B cell (primary cell): ENCODE data around the gene PTX4. TPM values are rescaled to one million over a fixed set of nuclear protein-coding genes. Genes with fewer than 3 reads are reported as not detected.

Experiments used
- ATAC-seq: fragments of 200-7000 bp; cut with Tn5 transposase; one replicate; pipeline ENCODE4 v1.10.0; 2021; ENCODE audit warnings: low read depth, mild to moderate bottlenecking, moderate number of reproducible peaks, moderate library complexity
- CTCF ChIA-PET: fragments of 350-600 bp; sonication (Branson Sonifier 250); formaldehyde crosslinking; loops from one replicate; lab custom pipeline; 2021; ENCODE audit warnings: antibody characterized with exemption, inconsistent platforms; lab: Charles Lee
- POLR2A ChIA-PET: fragments of 350-600 bp; sonication (Branson Sonifier 250); formaldehyde crosslinking; loops from one replicate; lab custom pipeline; 2021; ENCODE audit warnings: antibody characterized with exemption; lab: Charles Lee
- DNase-seq: peaks from one replicate; pipeline ENCODE4 v3.0.0; 2013
- H2AFZ ChIP-seq: 2 replicates; pipeline ENCODE4 v1.6.1; 2012; ENCODE audit warnings: mild to moderate bottlenecking, low read depth, low read length; ENCODE audit not compliant: insufficient read depth, poor library complexity, severe bottlenecking
- H3K27ac ChIP-seq, 2 donors: 1 replicate in 1 of 2; 2 replicates in 1 of 2; pipeline ENCODE4 v1.5.1; 2012 to 2013; ENCODE audit warnings: low read length in 2 of 2, mild to moderate bottlenecking in 2 of 2, moderate library complexity in 1 of 2
- H3K27me3 ChIP-seq, 4 experiments: fragments of 200-600 bp in 1 of 4; sonication (generic) in 1 of 4; replicated peaks in 1 of 4; 1 replicate in 2 of 4; 2 replicates in 2 of 4; pipeline versions ENCODE4 v1.6.1 to v1.7.0; 2013 to 2016; ENCODE audit warnings: low read length in 3 of 4, mild to moderate bottlenecking in 2 of 4, mixed read lengths in 1 of 4, moderate library complexity in 1 of 4; ENCODE audit not compliant: insufficient read depth in 4 of 4, control insufficient read depth in 3 of 4; ENCODE audit errors: control extremely low read depth in 1 of 4
- H3K36me3 ChIP-seq, 2 experiments: replicated peaks in 1 of 2; 1 replicate in 1 of 2; 2 replicates in 1 of 2; pipeline versions ENCODE4 v1.6.1 to v1.7.1; 2013; ENCODE audit warnings: low read length in 1 of 2; ENCODE audit not compliant: insufficient read depth in 2 of 2, control insufficient read depth in 1 of 2; ENCODE audit errors: control extremely low read depth in 1 of 2, extremely low read depth in 1 of 2
- H3K4me1 ChIP-seq, 2 donors: fragments of 200-600 bp in 1 of 2; sonication (generic) in 1 of 2; 1 replicate in 1 of 2; 2 replicates in 1 of 2; pipeline versions ENCODE4 v1.5.1 to v1.6.1; 2013 to 2017; ENCODE audit warnings: low read length in 2 of 2; ENCODE audit not compliant: control insufficient read depth in 2 of 2, insufficient read depth in 2 of 2
- H3K4me2 ChIP-seq: replicated peaks from 2 replicates; pipeline ENCODE3; 2012; ENCODE audit warnings: mild to moderate bottlenecking, low read depth, low read length; ENCODE audit not compliant: poor library complexity, severe bottlenecking
- H3K4me3 ChIP-seq, 5 experiments: fragments of 200-600 bp in 1 of 5; sonication (generic) in 1 of 5; 1 replicate in 3 of 5; 2 replicates in 2 of 5; pipeline versions ENCODE4 v1.5.1 to v1.7.0; 2011 to 2016; ENCODE audit warnings: low read length in 4 of 5, mild to moderate bottlenecking in 4 of 5, low read depth in 2 of 5, control low read depth in 1 of 5, moderate library complexity in 1 of 5; ENCODE audit not compliant: insufficient read depth in 1 of 5; ENCODE audit errors: control extremely low read depth in 1 of 5, extremely low read depth in 1 of 5
- H3K79me2 ChIP-seq: fragments of 200-600 bp; sonication (generic); one replicate; pipeline ENCODE4 v1.6.0; 2016; ENCODE audit warnings: low read length; ENCODE audit not compliant: control insufficient read depth, insufficient read depth
- H3K9ac ChIP-seq: fragments of 200-600 bp; sonication (generic); 2 replicates; pipeline ENCODE4 v1.6.1; 2017; ENCODE audit warnings: mild to moderate bottlenecking, low read length, moderate library complexity
- H3K9me3 ChIP-seq, 3 donors: one replicate each; pipeline versions ENCODE4 v1.6.1 to v1.7.1; 2013; ENCODE audit warnings: low read length in 2 of 3; ENCODE audit not compliant: control insufficient read depth in 2 of 3, insufficient read depth in 1 of 3; ENCODE audit errors: control extremely low read depth in 1 of 3
- H4K20me1 ChIP-seq: 2 replicates; pipeline ENCODE4 v1.6.0; 2012; ENCODE audit warnings: mild to moderate bottlenecking, low read length; ENCODE audit not compliant: insufficient read depth, control insufficient read depth, poor library complexity, severe bottlenecking
- H3K27ac Mint-ChIP-seq: one replicate; pipeline ENCODE4 v1.8.0; 2021; ENCODE audit warnings: mixed read lengths
- H3K27me3 Mint-ChIP-seq: one replicate; pipeline ENCODE4 v1.8.0; 2021; ENCODE audit warnings: mixed read lengths
- H3K4me1 Mint-ChIP-seq: one replicate; pipeline ENCODE4 v1.8.0; 2021; ENCODE audit warnings: mixed read lengths
- H3K4me3 Mint-ChIP-seq: one replicate; pipeline ENCODE4 v1.8.0; 2021; ENCODE audit warnings: mixed read lengths
- H3K9me3 Mint-ChIP-seq: one replicate; pipeline ENCODE4 v1.8.0; 2022; ENCODE audit warnings: mixed read lengths; ENCODE audit not compliant: insufficient read depth
- EZH2 ChIP-seq: IDR thresholded peaks from 2 replicates; pipeline ENCODE4 v1.6.1; 2012; ENCODE audit warnings: borderline replicate concordance, low read depth, mild to moderate bottlenecking, moderate library complexity, low read length; ENCODE audit not compliant: insufficient read depth, poor library complexity, severe bottlenecking
- WGBS: methylation state at CpG from one replicate; pipeline ENCODE4 v1.1.5; 2013; ENCODE audit warnings: missing lambda C conversion rate; ENCODE audit not compliant: insufficient coverage; 5-methylcytosine and 5-hydroxymethylcytosine counted together
- intact Hi-C: fragments of 100-400 bp; cut with micrococcal nuclease; formaldehyde crosslinking; loops from one replicate; pipeline ENCODE4 v1.10.0; 2022
- polyA plus RNA-seq: library from polyadenylated mRNA; depleted of rRNA; stranded (reverse); fragments of >200 nt; gene quantifications from 2 replicates; pipeline ENCODE4 v1.2.3, GENCODE V29; 2012
- total RNA-seq, 2 donors: library from RNA; stranded (reverse); fragments of 120-200 nt in 1 of 2; gene quantifications; 1 replicate in 1 of 2; 2 replicates in 1 of 2; pipeline versions ENCODE4 v1.2.3 to v1.2.4, GENCODE V29; 2013 to 2022
- TF ChIP-seq, protein P1 (sequence below): fragments of 200-600 bp; IDR thresholded peaks from one replicate; pipeline ENCODE4 v1.8.0; 2022; ENCODE audit warnings: antibody characterized with exemption, mild to moderate bottlenecking

PTX4 gene
- total and polyA plus RNA-seq, 2 donors (not counting 1 experiment from before 2014, with no cell fraction given): 0.33 TPM; not detected in 1

DNA sequence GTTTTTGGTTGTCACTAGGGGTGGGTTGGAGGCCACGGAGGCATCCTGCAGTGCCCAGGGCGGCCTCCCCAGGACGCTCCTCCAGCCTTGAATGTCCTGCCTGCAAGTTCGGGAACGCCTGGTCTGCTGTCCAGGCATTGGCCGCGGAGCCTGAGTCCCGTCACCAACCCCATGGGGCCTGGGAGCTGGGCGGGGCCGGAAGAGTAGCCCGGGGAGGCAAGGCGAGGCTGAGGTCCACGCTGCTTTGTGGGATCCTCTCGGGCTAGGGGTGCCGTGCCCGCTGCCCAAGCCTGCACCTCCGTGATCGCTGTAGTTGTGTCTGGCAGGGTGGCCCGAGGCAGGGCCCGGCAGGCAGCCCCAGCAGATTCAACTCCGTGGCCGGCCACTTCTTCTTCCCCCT, 17.2 kb upstream of the PTX4 start:
- Histone ChIP-seq H3K9me3 (peaks cover 0 to 6% (median 0%) of the 10 kb centered on the region in 3 donors), H3K79me2 (peaks cover 8% of the 10 kb centered on the region), H4K20me1 (peaks cover 5% of the 10 kb centered on the region), H3K27ac (no peak overlapping the region), H3K4me3 (no peak overlapping the region), H2AFZ (no peak overlapping the region), H3K36me3 (peaks cover 0 to 47% of the 10 kb centered on the region in 2 experiments), H3K4me1 (no peaks in the 10 kb centered on the region), H3K4me2 (no peak overlapping the region), H3K27me3 (no peaks in the 10 kb centered on the region), H3K9ac (no peak overlapping the region)
- H3K27me3 Mint-ChIP-seq: no peaks in the 10 kb centered on the region
- 95% methylated on average over 20 of the region's 22 CpGs for WGBS
- no peaks in the 10 kb centered on the region for H3K4me1 Mint-ChIP-seq
- ChIA-PET POLR2A (no interaction called here), CTCF (no interaction called here)
- no peaks in the 10 kb centered on the region for H3K9me3 Mint-ChIP-seq
- no peak overlapping the region for H3K4me3 Mint-ChIP-seq
- H3K27ac Mint-ChIP-seq: no peak overlapping the region
- intact Hi-C loops: no loop called here
- DNase-seq (no peak), ATAC-seq (no peak)
- TF ChIP-seq, protein P1, sequence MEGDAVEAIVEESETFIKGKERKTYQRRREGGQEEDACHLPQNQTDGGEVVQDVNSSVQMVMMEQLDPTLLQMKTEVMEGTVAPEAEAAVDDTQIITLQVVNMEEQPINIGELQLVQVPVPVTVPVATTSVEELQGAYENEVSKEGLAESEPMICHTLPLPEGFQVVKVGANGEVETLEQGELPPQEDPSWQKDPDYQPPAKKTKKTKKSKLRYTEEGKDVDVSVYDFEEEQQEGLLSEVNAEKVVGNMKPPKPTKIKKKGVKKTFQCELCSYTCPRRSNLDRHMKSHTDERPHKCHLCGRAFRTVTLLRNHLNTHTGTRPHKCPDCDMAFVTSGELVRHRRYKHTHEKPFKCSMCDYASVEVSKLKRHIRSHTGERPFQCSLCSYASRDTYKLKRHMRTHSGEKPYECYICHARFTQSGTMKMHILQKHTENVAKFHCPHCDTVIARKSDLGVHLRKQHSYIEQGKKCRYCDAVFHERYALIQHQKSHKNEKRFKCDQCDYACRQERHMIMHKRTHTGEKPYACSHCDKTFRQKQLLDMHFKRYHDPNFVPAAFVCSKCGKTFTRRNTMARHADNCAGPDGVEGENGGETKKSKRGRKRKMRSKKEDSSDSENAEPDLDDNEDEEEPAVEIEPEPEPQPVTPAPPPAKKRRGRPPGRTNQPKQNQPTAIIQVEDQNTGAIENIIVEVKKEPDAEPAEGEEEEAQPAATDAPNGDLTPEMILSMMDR: no peak
- TF ChIP-seq EZH2: no peak

DNA sequence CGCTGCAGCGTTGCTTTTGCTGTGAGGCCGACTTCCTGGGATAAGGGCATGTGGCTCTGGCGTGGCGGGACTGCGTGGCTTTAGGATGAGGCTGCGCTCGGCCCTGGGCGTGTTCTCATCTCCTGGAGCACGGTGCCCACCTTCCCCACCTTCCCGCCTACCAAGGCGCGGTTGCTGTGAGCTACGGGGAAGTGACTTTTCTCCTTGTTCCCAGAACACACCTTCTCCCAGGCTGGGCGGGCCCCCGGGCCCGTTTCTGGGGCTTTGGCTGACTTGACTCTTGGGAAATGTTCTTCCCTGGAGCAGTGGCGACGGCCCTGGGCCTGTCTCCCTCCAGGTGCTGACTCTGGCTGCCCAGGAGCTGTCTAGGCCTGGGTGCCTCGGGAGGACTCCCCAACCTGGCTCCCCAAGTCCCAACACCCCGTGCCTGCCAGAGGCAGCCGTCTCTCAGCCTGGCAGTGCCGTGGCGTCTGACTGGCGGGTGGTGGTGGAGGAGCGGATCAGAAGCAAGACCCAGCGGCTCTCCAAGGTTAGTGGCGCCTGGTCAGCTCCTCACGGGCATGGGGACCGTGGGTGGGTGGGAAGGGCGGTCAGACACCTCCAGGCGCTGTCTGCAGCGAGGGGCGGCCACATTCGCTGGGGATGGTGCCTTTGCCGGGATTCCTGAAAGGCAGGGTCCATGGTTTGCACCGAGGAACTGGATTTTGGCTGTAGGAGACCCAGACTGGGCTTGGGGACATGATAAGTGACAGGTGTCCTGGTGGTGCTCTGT, 16.5 kb upstream of the PTX4 start:
- Mint-ChIP-seq H3K27ac (no peak overlapping the region), H3K9me3 (no peaks in the 10 kb centered on the region), H3K4me1 (no peaks in the 10 kb centered on the region), H3K4me3 (no peak overlapping the region), H3K27me3 (no peaks in the 10 kb centered on the region)
- ATAC-seq: no peak
- 96% methylated on average over 34 of the region's 37 CpGs for WGBS
- H3K27ac ChIP-seq: no peak overlapping the region
- peaks cover 12% of the 10 kb centered on the region for H4K20me1 ChIP-seq
- H2AFZ ChIP-seq: no peak overlapping the region
- ChIA-PET CTCF (interaction anchor here (0.7 kb wide), 1 partner anchor 53 kb away, joined by 5 read pairs; no protein-coding TSS in a partner anchor), POLR2A (no interaction called here)
- H3K27me3 ChIP-seq: no peaks in the 10 kb centered on the region
- H3K9me3 ChIP-seq: peaks cover 0 to 6% (median 0%) of the 10 kb centered on the region in 3 donors
- DNase-seq: no peak
- H3K79me2 ChIP-seq: peaks cover 8% of the 10 kb centered on the region
- no peaks in the 10 kb centered on the region for H3K4me1 ChIP-seq
- H3K4me3 ChIP-seq: no peak overlapping the region
- H3K36me3 ChIP-seq: peaks cover 0 to 51% of the 10 kb centered on the region in 2 experiments
- TF ChIP-seq EZH2: no peak
- TF ChIP-seq, protein P1: no peak
- no peak overlapping the region for H3K9ac ChIP-seq
- intact Hi-C loops: no loop called here
- no peak overlapping the region for H3K4me2 ChIP-seq
